HEK293 (cell line): ENCODE measurements around the gene SS18L1.

ENCODE experiments used
- CTCF ChIA-PET: fragments of 350-600 bp; formaldehyde crosslinking; extraction: SDS; loops from one replicate; lab custom pipeline; 2021; ENCODE audit warnings: antibody characterized with exemption; lab: Yijun Ruan, JAX
- POLR2A ChIA-PET: fragments of 300-600 bp; formaldehyde crosslinking; extraction: SDS; loops from one replicate; lab custom pipeline; 2020; ENCODE audit warnings: antibody characterized with exemption, inconsistent platforms; lab: Yijun Ruan, JAX
- H3K27ac ChIP-seq: fragments of 200-500 bp; sonication (Bioruptor generic); 2 replicates; pipeline ENCODE4 v1.5.1; 2014; ENCODE audit warnings: low read depth, low read length, control low read depth, inconsistent platforms; ENCODE audit errors: extremely low read depth
- H3K36me3 ChIP-seq, 2 experiments: fragments of 200-500 bp in 1 of 2; sonication (Bioruptor generic) in 1 of 2; 1 replicate in 1 of 2; 2 replicates in 1 of 2; pipeline ENCODE4 v1.5.1; 2014 to 2017; ENCODE audit warnings: inconsistent platforms in 2 of 2, low read length in 2 of 2; ENCODE audit not compliant: control insufficient read depth in 2 of 2, insufficient read depth in 1 of 2
- H3K4me1 ChIP-seq: fragments of 200-500 bp; sonication (Bioruptor generic); 2 replicates; pipeline ENCODE4 v1.5.1; 2014; ENCODE audit warnings: mild to moderate bottlenecking, low read length, inconsistent platforms; ENCODE audit not compliant: control insufficient read depth, insufficient read depth
- H3K4me3 ChIP-seq: 2 replicates; pipeline ENCODE4 v1.5.1; 2011; ENCODE audit warnings: low read depth, mild to moderate bottlenecking, control low read depth, low read length, moderate library complexity
- H3K9me3 ChIP-seq: fragments of 200-500 bp; sonication (Bioruptor generic); 2 replicates; pipeline ENCODE4 v1.5.1; 2014; ENCODE audit warnings: low read depth, low read length, inconsistent platforms; ENCODE audit not compliant: control insufficient read depth, insufficient read depth
- GLIS1 ChIP-seq: fragments of 450-650 bp; formaldehyde crosslinking; IDR thresholded peaks from 2 replicates; pipeline ENCODE4 v1.5.1; 2016; ENCODE audit warnings: missing biosample characterization, missing genetic modification characterization
- HOXA7 ChIP-seq: sonication (generic); formaldehyde crosslinking; IDR thresholded peaks from 2 replicates; pipeline ENCODE4 v1.8.1; 2022; ENCODE audit warnings: missing genetic modification reagents, borderline replicate concordance
- ZFP41 ChIP-seq: fragments of 450-650 bp; formaldehyde crosslinking; IDR thresholded peaks from 2 replicates; pipeline ENCODE4 v1.5.1; 2016; ENCODE audit warnings: missing biosample characterization, missing genetic modification characterization, borderline replicate concordance
- ZNF10 ChIP-seq: fragments of 450-650 bp; formaldehyde crosslinking; IDR thresholded peaks from 2 replicates; pipeline ENCODE4 v1.5.1; 2017; ENCODE audit warnings: missing biosample characterization, missing genetic modification characterization
- ZNF121 ChIP-seq: fragments of 450-650 bp; formaldehyde crosslinking; IDR thresholded peaks from 2 replicates; pipeline ENCODE4 v1.5.1; 2016; ENCODE audit warnings: missing biosample characterization, missing genetic modification characterization
- ZNF148 ChIP-seq: fragments of 450-650 bp; formaldehyde crosslinking; IDR thresholded peaks from 2 replicates; pipeline ENCODE4 v1.5.0; 2017; ENCODE audit warnings: missing biosample characterization, missing genetic modification characterization, borderline replicate concordance
- ZNF18 ChIP-seq: fragments of 450-650 bp; formaldehyde crosslinking; IDR thresholded peaks from 2 replicates; pipeline ENCODE4 v1.5.1; 2016; ENCODE audit warnings: missing biosample characterization, missing genetic modification characterization
- ZNF2 ChIP-seq: fragments of 450-650 bp; formaldehyde crosslinking; IDR thresholded peaks from 2 replicates; pipeline ENCODE4 v1.5.1; 2016; ENCODE audit warnings: missing biosample characterization, missing genetic modification characterization
- ZNF350 ChIP-seq: fragments of 450-650 bp; formaldehyde crosslinking; IDR thresholded peaks from 2 replicates; pipeline ENCODE4 v1.5.0; 2017; ENCODE audit warnings: missing biosample characterization, mild to moderate bottlenecking, missing genetic modification characterization
- ZNF366 ChIP-seq: fragments of 450-650 bp; formaldehyde crosslinking; conservative IDR thresholded peaks from 2 replicates; pipeline ENCODE4 v1.5.1; 2016; ENCODE audit warnings: missing biosample characterization, missing genetic modification characterization
- ZNF391 ChIP-seq: fragments of 450-650 bp; formaldehyde crosslinking; IDR thresholded peaks from 2 replicates; pipeline ENCODE4 v1.5.1; 2016; ENCODE audit warnings: low read depth, missing biosample characterization, missing genetic modification characterization, borderline replicate concordance
- ZNF488 ChIP-seq: fragments of 450-650 bp; formaldehyde crosslinking; IDR thresholded peaks from 2 replicates; pipeline ENCODE4 v1.5.1; 2016; ENCODE audit warnings: missing biosample characterization, missing genetic modification characterization
- ZNF548 ChIP-seq: fragments of 450-650 bp; formaldehyde crosslinking; IDR thresholded peaks from 2 replicates; pipeline ENCODE4 v1.5.1; 2016; ENCODE audit warnings: missing biosample characterization, missing genetic modification characterization
- ZNF621 ChIP-seq: fragments of 450-650 bp; formaldehyde crosslinking; IDR thresholded peaks from 2 replicates; pipeline ENCODE4 v1.5.1; 2017; ENCODE audit warnings: missing biosample characterization, missing genetic modification characterization
- ZNF623 ChIP-seq: fragments of 450-650 bp; formaldehyde crosslinking; IDR thresholded peaks from 2 replicates; pipeline ENCODE4 v1.5.1; 2016; ENCODE audit warnings: missing biosample characterization, missing genetic modification characterization

Gene SS18L1

DNA sequence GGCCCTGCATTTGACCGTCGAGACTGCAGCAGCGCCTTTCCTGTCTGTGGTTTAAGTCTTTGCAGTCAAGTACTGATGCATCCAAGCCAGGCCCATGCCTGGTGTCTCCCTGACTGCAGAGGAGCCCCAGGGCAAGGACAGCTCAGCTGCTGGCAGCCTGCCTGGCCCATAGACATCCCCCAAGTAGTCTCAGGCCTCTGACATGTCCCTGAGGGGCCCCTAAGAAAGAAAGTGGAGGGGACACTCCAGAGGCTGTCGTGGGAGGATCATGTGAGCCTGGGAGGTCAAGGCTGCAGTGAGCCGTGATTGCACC is 58.5 kb downstream of the SS18L1 start:
- POLR2A ChIA-PET = no interaction called here

GRCh38 chr20:62202676-62203377 is 59.3 kb downstream of the SS18L1 start:
- Histone ChIP-seq H3K4me3 (no peak overlapping the region), H3K27ac (no peak overlapping the region), H3K9me3 (no peaks in the 10 kb centered on the region), H3K36me3 (peaks cover 3 to 46% of the 10 kb centered on the region in 2 experiments), H3K4me1 (no peaks in the 10 kb centered on the region)
- no peak for TF ChIP-seq ZNF548 (tag by site-specific recombination)
- TF ChIP-seq ZNF148 (tag by site-specific recombination) = no peak
- TF ChIP-seq ZFP41 = no peak
- no peak for TF ChIP-seq ZNF623
- TF ChIP-seq ZNF18 (tag by site-specific recombination) = 0 out of 2 replicates have a peak, but pooled peaks have one; percentile 31
- CTCF ChIA-PET = no interaction called here
- POLR2A ChIA-PET = no interaction called here

More for the DNA sequence above, 58.5 kb downstream of the SS18L1 start:
- Histone ChIP-seq H3K4me1 (no peaks in the 10 kb centered on the region), H3K27ac (no peak overlapping the region), H3K36me3 (peaks cover 3 to 53% of the 10 kb centered on the region in 2 experiments)
- CTCF ChIA-PET = interaction anchor here (0.6 kb wide), 1 partner anchor 87 kb away, joined by 3 read pairs; no protein-coding TSS in a partner anchor
- TF ChIP-seq ZNF621 (tag by site-specific recombination) (no peak), GLIS1 (peak; percentile 29; the same call in 1 of the 2 replicates)
- TF ChIP-seq, all 188 proteins: peak for 1
- Histone ChIP-seq H3K4me3 (no peak overlapping the region), H3K9me3 (no peaks in the 10 kb centered on the region)

GRCh38 chr20:62203378-62204030 is 59.9 kb downstream of the SS18L1 start:
- Histone ChIP-seq H3K4me1 (no peaks in the 10 kb centered on the region), H3K36me3 (peaks cover 3 to 39% of the 10 kb centered on the region in 2 experiments), H3K9me3 (no peaks in the 10 kb centered on the region), H3K4me3 (no peak overlapping the region), H3K27ac (no peak overlapping the region)
- TF ChIP-seq ZNF2 = no peak
- TF ChIP-seq HOXA7 (CRISPR knock-in tag) = no peak
- TF ChIP-seq ZNF366 = no peak
- TF ChIP-seq ZNF10 (tag by site-specific recombination) = no peak
- TF ChIP-seq ZNF391 (tag by site-specific recombination) = no peak
- no peak for TF ChIP-seq ZNF121 (tag by site-specific recombination)
- TF ChIP-seq ZNF488 (tag by site-specific recombination) = no peak
- no peak for TF ChIP-seq ZNF350 (tag by site-specific recombination)
- CTCF ChIA-PET = no interaction called here
- POLR2A ChIA-PET = no interaction called here
